HEK293T (cell line): ENCODE measurements around the gene PHAF1.

Experiments
- ARNT ChIP-seq: fragments of 450-650 bp; IDR thresholded peaks from 2 replicates; pipeline ENCODE4 v1.6.1; 2017; ENCODE audit warnings: mild to moderate bottlenecking
- BHLHE40 ChIP-seq: fragments of 450-650 bp; IDR thresholded peaks from 2 replicates; pipeline ENCODE4 v1.6.1; 2016; ENCODE audit warnings: mild to moderate bottlenecking, moderate library complexity, borderline replicate concordance
- ELF4 ChIP-seq: fragments of 450-650 bp; IDR thresholded peaks from 2 replicates; pipeline ENCODE4 v1.6.1; 2017; ENCODE audit warnings: antibody characterized with exemption
- FOXM1 ChIP-seq: fragments of 450-650 bp; IDR thresholded peaks from 2 replicates; pipeline ENCODE4 v1.6.1; 2017; ENCODE audit warnings: mild to moderate bottlenecking, borderline replicate concordance
- HDGF ChIP-seq: fragments of 450-650 bp; IDR thresholded peaks from 2 replicates; pipeline ENCODE4 v1.6.1; 2017; ENCODE audit warnings: antibody characterized with exemption, borderline replicate concordance
- LEF1 ChIP-seq: fragments of 450-650 bp; IDR thresholded peaks from 2 replicates; pipeline ENCODE4 v1.6.1; 2017; ENCODE audit warnings: mild to moderate bottlenecking, borderline replicate concordance
- NFRKB ChIP-seq: fragments of 450-650 bp; IDR thresholded peaks from 2 replicates; pipeline ENCODE4 v1.6.1; 2016; ENCODE audit warnings: mild to moderate bottlenecking, moderate library complexity
- SP1 ChIP-seq: fragments of 450-650 bp; IDR thresholded peaks from 2 replicates; pipeline ENCODE4 v1.6.1; 2017
- TARDBP ChIP-seq: fragments of 450-650 bp; IDR thresholded peaks from 2 replicates; pipeline ENCODE4 v1.6.1; 2016
- ZNF384 ChIP-seq: fragments of 450-650 bp; IDR thresholded peaks from 2 replicates; pipeline ENCODE4 v1.6.1; 2016

GRCh38 chr16:67108489-67108888, 1.3 kb upstream of the PHAF1 start:
- TF ChIP-seq TARDBP: no peak
- TF ChIP-seq BHLHE40: no peak
- no peak for TF ChIP-seq FOXM1
- no peak for TF ChIP-seq ZNF384
- no peak for TF ChIP-seq SP1
- no peak for TF ChIP-seq HDGF
- TF ChIP-seq ELF4: no peak
- TF ChIP-seq NFRKB: no peak
- no peak for TF ChIP-seq ARNT
- no peak for TF ChIP-seq LEF1
